Prostate gland (tissue), 2 donors: ENCODE data around the gene TMEM74B. TPM values are rescaled to one million over a fixed set of nuclear protein-coding genes. Genes with fewer than 3 reads are reported as not detected.

ENCODE experiments used
- DNase-seq: peaks from one replicate; pipeline ENCODE4 v3.0.0-alpha.2; 2019; ENCODE audit warnings: low spot score
- H3K27ac ChIP-seq, 2 donors: fragments of 200-600 bp; sonication (generic); 2 replicates each; pipeline ENCODE4 v1.5.1; 2017 to 2019
- H3K27me3 ChIP-seq: fragments of 200-600 bp; sonication (generic); replicated peaks from 2 replicates; pipeline ENCODE4 v1.5.1; 2019; ENCODE audit not compliant: insufficient read depth
- H3K36me3 ChIP-seq, 2 donors: fragments of 200-600 bp; sonication (generic); 1 replicate in 1 of 2; 2 replicates in 1 of 2; pipeline versions ENCODE4 v1.5.1 to v1.8.1; 2017 to 2019
- H3K4me1 ChIP-seq: fragments of 200-600 bp; sonication (generic); replicated peaks from 2 replicates; pipeline ENCODE4 v1.5.1; 2019
- H3K4me3 ChIP-seq, 2 donors: fragments of 200-600 bp; sonication (generic); 2 replicates each; pipeline ENCODE4 v1.5.1; 2017 to 2019
- H3K9me3 ChIP-seq: fragments of 200-600 bp; sonication (generic); 2 replicates; pipeline ENCODE4 v1.5.1; 2017
- POLR2A ChIP-seq: fragments of 450-650 bp; IDR thresholded peaks from one replicate; pipeline ENCODE4 v1.6.1; 2016; ENCODE audit warnings: antibody characterized with exemption, mild to moderate bottlenecking
- POLR2AphosphoS5 ChIP-seq: sonication (generic); formaldehyde crosslinking; IDR thresholded peaks from one replicate; pipeline ENCODE4 v1.6.1; 2017; ENCODE audit warnings: antibody characterized with exemption
- WGBS: methylation state at CpG from one replicate; pipeline ENCODE4 v1.1.5; 2018; 5-methylcytosine and 5-hydroxymethylcytosine counted together
- intact Hi-C: fragments of 100-400 bp; cut with DNase I; formaldehyde crosslinking; loops from one replicate; pipeline ENCODE4 v1.14.2; 2022
- total RNA-seq, 2 donors: library from RNA; depleted of rRNA; stranded (reverse); fragments of >200 nt; gene quantifications; one replicate each; pipeline ENCODE4 v1.1.0, GENCODE V29; 2016
- TF ChIP-seq, protein P1 (sequence below), 4 experiments: fragments of 200-600 bp in 2 of 4; fragments of 450-650 bp in 2 of 4; sonication (generic) in 2 of 4; IDR thresholded peaks; 1 replicate in 3 of 4; 2 replicates in 1 of 4; pipeline ENCODE4 v1.5.1; 2016 to 2019; ENCODE audit warnings: antibody characterized with exemption in 4 of 4, mild to moderate bottlenecking in 2 of 4, moderate library complexity in 2 of 4

Gene TMEM74B
- total RNA-seq, 2 donors from 2014 or later, result 0.59 to 3.6 TPM

DNA sequence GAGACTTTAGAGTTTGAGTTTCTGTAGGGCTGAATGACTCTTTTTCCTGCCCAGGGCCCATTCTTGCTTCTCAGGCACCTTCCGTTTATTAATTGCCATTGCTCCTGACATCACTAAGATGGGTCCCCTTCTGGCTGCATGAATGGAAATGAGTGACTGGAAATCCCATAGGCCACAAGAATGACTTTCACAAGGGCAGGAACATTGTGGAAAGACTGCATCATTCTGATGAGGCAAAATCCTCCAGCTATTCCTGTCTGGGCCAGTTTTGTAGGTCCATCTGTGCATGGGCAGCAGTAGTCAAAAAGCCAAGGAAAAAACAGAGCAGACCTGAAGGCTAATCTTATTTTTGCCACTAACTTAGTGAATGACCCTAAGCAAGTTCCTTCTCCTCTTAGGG lies 19.3 kb downstream of the TMEM74B start:
- no peaks in the 10 kb centered on the region for H3K4me1 ChIP-seq
- no peak overlapping the region for H3K27ac ChIP-seq
- no peak for TF ChIP-seq POLR2AphosphoS5
- TF ChIP-seq POLR2A, result no peak
- TF ChIP-seq, protein P1, sequence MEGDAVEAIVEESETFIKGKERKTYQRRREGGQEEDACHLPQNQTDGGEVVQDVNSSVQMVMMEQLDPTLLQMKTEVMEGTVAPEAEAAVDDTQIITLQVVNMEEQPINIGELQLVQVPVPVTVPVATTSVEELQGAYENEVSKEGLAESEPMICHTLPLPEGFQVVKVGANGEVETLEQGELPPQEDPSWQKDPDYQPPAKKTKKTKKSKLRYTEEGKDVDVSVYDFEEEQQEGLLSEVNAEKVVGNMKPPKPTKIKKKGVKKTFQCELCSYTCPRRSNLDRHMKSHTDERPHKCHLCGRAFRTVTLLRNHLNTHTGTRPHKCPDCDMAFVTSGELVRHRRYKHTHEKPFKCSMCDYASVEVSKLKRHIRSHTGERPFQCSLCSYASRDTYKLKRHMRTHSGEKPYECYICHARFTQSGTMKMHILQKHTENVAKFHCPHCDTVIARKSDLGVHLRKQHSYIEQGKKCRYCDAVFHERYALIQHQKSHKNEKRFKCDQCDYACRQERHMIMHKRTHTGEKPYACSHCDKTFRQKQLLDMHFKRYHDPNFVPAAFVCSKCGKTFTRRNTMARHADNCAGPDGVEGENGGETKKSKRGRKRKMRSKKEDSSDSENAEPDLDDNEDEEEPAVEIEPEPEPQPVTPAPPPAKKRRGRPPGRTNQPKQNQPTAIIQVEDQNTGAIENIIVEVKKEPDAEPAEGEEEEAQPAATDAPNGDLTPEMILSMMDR (IDR thresholded peaks at IDR 0.05), result no peak
- H3K4me3 ChIP-seq, result no peak overlapping the region
- no peak for DNase-seq
- H3K9me3 ChIP-seq, result no peaks in the 10 kb centered on the region
- 100% methylated on average over 1 of the region's 1 CpG for WGBS
- H3K27me3 ChIP-seq, result no peaks in the 10 kb centered on the region
- H3K36me3 ChIP-seq, result peaks cover 15 to 44% of the 10 kb centered on the region in 2 donors
- intact Hi-C loops, result no loop called here

DNA sequence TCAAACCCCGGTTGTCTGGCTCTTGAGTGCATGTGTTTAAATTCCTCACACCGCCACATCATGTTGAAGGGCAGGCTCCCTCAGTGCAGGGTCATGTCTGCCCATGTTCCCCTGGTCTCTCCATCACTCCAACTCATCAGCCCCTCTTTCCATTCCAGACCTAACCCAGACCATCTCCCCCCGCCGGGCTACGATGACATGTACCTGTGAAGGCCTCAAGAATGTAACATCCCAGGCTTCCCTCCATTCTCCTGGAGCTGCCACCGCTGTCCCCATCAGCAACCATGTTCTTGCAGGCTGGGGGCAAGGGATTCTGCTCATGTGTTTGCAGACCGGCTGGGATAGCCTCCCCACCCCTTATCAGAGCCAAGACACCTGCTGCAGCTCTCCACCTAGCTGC lies 19.9 kb downstream of the TMEM74B start:
- 97% methylated on average over 7 of the region's 7 CpGs for WGBS
- no peak overlapping the region for H3K4me3 ChIP-seq
- H3K36me3 ChIP-seq, result peaks cover 15 to 47% of the 10 kb centered on the region in 2 donors
- no peaks in the 10 kb centered on the region for H3K9me3 ChIP-seq
- H3K27ac ChIP-seq, result no peak overlapping the region
- no peaks in the 10 kb centered on the region for H3K4me1 ChIP-seq
- H3K27me3 ChIP-seq, result no peaks in the 10 kb centered on the region
- intact Hi-C loops, result no loop called here
- TF ChIP-seq POLR2A (no peak), POLR2AphosphoS5 (no peak)
- TF ChIP-seq, protein P1 (IDR thresholded peaks at IDR 0.05), result no peak
- DNase-seq, result no peak

DNA sequence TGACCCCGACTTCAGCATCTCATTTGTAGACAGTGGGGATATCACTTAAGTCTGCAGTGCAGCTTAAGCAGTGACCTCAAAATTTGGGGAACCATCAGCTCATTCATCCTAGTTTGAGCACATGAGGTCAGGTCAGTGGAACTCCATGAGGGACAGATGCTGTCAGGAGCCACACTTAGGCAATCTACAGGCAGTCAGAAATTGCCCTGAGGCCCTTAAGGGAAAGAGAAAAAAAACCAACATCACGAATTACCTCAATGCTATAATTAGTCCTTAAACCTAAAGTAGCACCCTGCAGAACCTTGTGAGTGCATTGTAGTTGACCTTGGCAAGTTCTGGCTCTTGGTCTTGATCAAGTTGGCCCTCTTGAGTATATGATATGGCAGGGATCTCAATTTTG lies 21.1 kb downstream of the TMEM74B start:
- Histone ChIP-seq H3K36me3 (peaks cover 15 to 44% of the 10 kb centered on the region in 2 donors), H3K27ac (no peak overlapping the region), H3K9me3 (no peaks in the 10 kb centered on the region), H3K4me3 (no peak overlapping the region), H3K27me3 (no peaks in the 10 kb centered on the region), H3K4me1 (no peaks in the 10 kb centered on the region)
- no peak for TF ChIP-seq POLR2AphosphoS5
- no peak for TF ChIP-seq POLR2A
- TF ChIP-seq, protein P1 (IDR thresholded peaks at IDR 0.05), result no peak
- 94% methylated on average over 2 of the region's 2 CpGs for WGBS
- DNase-seq, result no peak
- intact Hi-C loops, result no loop called here

DNA sequence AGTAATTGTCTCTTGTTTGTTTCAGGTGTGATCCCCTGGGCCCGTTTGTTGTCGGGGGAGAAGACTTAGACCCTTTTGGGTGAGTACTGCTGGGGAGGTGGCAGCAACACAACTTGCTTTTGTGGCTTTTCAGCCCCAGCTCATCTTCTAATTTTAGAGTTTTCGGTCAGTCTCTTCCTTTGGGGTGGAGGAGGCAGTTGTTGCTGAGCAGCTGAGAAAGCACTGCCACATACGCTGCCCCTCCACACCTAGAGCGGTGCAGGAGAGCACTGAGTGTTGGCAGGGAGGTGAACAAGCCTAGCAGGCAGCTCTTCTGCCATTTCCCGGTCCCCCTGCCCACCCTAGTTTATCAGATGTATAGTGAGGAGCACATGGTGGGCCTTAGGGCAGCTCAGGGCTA lies 21.7 kb downstream of the TMEM74B start:
- TF ChIP-seq POLR2AphosphoS5 (no peak), POLR2A (no peak)
- TF ChIP-seq, protein P1 (IDR thresholded peaks at IDR 0.05), result no peak
- intact Hi-C loops, result no loop called here
- Histone ChIP-seq H3K4me3 (no peak overlapping the region), H3K9me3 (no peaks in the 10 kb centered on the region), H3K27me3 (no peaks in the 10 kb centered on the region), H3K4me1 (no peaks in the 10 kb centered on the region), H3K27ac (no peak overlapping the region), H3K36me3 (peaks cover 15 to 40% of the 10 kb centered on the region in 2 donors)
- no peak for DNase-seq
- 96% methylated on average over 6 of the region's 6 CpGs for WGBS

DNA sequence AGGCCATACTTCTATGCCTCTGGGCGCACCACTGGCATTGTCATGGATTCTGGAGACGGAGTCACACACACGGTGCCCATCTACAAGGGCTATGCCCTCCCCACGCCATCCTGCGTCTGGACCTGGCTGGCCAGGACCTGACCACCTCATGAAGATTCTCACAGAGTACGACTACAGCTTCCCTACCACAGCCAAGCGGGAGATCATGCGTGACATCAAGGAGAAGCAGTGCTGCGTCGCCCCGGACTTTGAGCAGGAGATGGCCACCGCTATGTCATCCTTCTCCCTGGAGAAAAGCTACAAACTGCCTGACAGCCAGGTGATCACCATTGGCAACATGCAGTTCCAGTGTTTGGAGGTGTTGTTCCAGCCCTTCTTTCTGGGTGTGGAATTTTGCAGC lies 23.8 kb downstream of the TMEM74B start:
- TF ChIP-seq POLR2AphosphoS5 (no peak), POLR2A (no peak)
- TF ChIP-seq, protein P1 (IDR thresholded peaks at IDR 0.05), result no peak
- H3K36me3 ChIP-seq, result peaks cover 8 to 39% of the 10 kb centered on the region in 2 donors
- intact Hi-C loops, result no loop called here

More for the DNA sequence above, 23.8 kb downstream of the TMEM74B start:
- H3K4me1 ChIP-seq, result no peaks in the 10 kb centered on the region
- no peak overlapping the region for H3K4me3 ChIP-seq
- DNase-seq, result no peak
- WGBS, result 98% methylated on average over 12 of the region's 12 CpGs
- H3K27me3 ChIP-seq, result no peaks in the 10 kb centered on the region
- no peak overlapping the region for H3K27ac ChIP-seq
- H3K9me3 ChIP-seq, result no peaks in the 10 kb centered on the region
